RWPE2 (cell line): ENCODE results near the gene PRKX.
"Not testable (repeated sequence)": the region's sequence is repeated elsewhere in the genome, so short reads cannot be mapped to it uniquely, and the experiment has no call there.

Experiments used
- ATAC-seq: fragments of 200-7000 bp; cut with Tn5 transposase; 3 replicates; pipeline ENCODE4 v1.9.1; 2021; ENCODE audit warnings: low read depth
- DNase-seq: peaks from one replicate; pipeline ENCODE4 v3.0.0-alpha.2; 2020; ENCODE audit warnings: low spot score
- H3K27ac ChIP-seq: fragments of 450-650 bp; 2 replicates; pipeline ENCODE4 v1.5.1; 2017; ENCODE audit warnings: mild to moderate bottlenecking; ENCODE audit not compliant: poor library complexity, severe bottlenecking
- H3K27me3 ChIP-seq: fragments of 250-450 bp; sonication (Bioruptor Pico); 2 replicates; pipeline ENCODE4 v1.5.1; 2021; ENCODE audit warnings: mild to moderate bottlenecking, moderate library complexity; ENCODE audit not compliant: insufficient read depth, poor library complexity, severe bottlenecking
- H3K36me3 ChIP-seq: fragments of 250-450 bp; sonication (Bioruptor Pico); 2 replicates; pipeline ENCODE4 v1.5.1; 2020; ENCODE audit warnings: low read depth, mild to moderate bottlenecking, moderate library complexity
- H3K4me1 ChIP-seq: fragments of 250-450 bp; sonication (Bioruptor Pico); 2 replicates; pipeline ENCODE4 v1.5.1; 2021; ENCODE audit warnings: mild to moderate bottlenecking, moderate library complexity; ENCODE audit not compliant: insufficient read depth, poor library complexity, severe bottlenecking
- H3K4me3 ChIP-seq: fragments of 250-450 bp; sonication (Bioruptor Pico); 2 replicates; pipeline ENCODE4 v1.5.1; 2021; ENCODE audit warnings: mild to moderate bottlenecking, moderate library complexity; ENCODE audit not compliant: severe bottlenecking
- H3K9me3 ChIP-seq: fragments of 250-450 bp; sonication (Bioruptor Pico); 2 replicates; pipeline ENCODE4 v1.5.1; 2021; ENCODE audit warnings: mild to moderate bottlenecking, moderate library complexity; ENCODE audit not compliant: severe bottlenecking
- TF ChIP-seq, protein P1 (sequence below): fragments of 450-650 bp; IDR thresholded peaks from one replicate; pipeline ENCODE4 v1.5.1; 2017; ENCODE audit warnings: mild to moderate bottlenecking, moderate library complexity; ENCODE audit not compliant: poor library complexity, severe bottlenecking

Gene PRKX

DNA sequence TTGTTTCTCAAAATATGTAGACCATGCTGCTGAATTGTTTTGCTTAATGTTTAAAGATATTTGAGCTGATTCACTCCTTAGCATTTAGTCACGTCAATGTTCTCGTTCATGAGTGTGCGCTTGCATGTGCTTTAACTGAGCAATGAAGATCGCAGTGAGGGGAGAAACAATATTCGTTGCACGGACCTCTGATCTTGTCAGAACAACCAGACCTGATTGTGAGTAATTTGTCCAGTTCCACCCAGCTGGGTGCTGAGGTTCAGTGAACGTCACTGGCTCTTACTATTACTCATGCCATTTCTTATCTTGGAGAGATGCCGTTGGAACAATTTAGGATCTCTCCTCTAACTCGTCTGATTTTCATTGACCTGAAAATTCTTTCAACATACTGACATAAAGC, 15.0 kb upstream of the PRKX start:
- Histone ChIP-seq H3K36me3 (no peaks in the 10 kb centered on the region), H3K4me1 (no peaks in the 10 kb centered on the region), H3K4me3 (no peak overlapping the region), H3K27ac (no peak overlapping the region), H3K9me3 (no peaks in the 10 kb centered on the region), H3K27me3 (no peaks in the 10 kb centered on the region)
- TF ChIP-seq, protein P1, sequence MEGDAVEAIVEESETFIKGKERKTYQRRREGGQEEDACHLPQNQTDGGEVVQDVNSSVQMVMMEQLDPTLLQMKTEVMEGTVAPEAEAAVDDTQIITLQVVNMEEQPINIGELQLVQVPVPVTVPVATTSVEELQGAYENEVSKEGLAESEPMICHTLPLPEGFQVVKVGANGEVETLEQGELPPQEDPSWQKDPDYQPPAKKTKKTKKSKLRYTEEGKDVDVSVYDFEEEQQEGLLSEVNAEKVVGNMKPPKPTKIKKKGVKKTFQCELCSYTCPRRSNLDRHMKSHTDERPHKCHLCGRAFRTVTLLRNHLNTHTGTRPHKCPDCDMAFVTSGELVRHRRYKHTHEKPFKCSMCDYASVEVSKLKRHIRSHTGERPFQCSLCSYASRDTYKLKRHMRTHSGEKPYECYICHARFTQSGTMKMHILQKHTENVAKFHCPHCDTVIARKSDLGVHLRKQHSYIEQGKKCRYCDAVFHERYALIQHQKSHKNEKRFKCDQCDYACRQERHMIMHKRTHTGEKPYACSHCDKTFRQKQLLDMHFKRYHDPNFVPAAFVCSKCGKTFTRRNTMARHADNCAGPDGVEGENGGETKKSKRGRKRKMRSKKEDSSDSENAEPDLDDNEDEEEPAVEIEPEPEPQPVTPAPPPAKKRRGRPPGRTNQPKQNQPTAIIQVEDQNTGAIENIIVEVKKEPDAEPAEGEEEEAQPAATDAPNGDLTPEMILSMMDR: no peak
- DNase-seq: no peak
- ATAC-seq: no peak

GRCh38 chrX:3723460-3723859, 10.0 kb upstream of the PRKX start:
- H3K27ac ChIP-seq, H3K4me1 ChIP-seq, DNase-seq, H3K4me3 ChIP-seq, H3K9me3 ChIP-seq, ATAC-seq, H3K36me3 ChIP-seq, H3K27me3 ChIP-seq: not testable (repeated sequence)

DNA sequence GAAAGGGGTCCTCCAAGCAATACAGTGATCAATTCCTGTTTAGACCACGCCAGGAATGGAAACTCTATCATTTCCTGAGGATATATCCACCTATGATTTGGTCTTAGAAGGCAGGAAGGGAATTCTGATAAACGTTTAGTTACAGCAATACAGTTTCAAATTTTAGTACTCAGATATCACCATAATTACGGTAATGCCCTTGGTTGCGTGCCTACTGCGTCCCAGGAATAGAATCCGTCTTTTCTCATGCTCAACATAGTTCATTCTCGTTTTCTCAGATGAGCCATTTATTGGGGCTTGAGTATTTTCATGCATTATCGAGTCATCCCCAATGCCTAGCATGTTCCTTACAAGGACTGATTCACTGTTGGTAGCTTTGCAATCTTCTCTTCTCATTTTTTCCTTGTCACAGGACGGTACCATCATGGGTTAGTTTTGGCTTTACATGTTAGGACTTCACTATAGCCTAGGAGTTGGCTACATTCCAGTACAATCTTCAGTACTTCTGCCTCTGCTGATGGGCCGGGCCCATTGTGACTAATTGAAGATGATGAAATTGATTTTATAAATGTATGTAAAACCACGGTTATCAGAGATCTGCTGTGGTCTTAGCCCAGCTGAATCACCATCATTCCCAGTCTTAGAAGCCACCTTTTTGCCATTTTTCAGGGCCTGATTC, 4.4 kb upstream of the PRKX start:
- TF ChIP-seq, protein P1: no peak
- DNase-seq (no peak), ATAC-seq (peak; percentile 40; the same call in 1 of the 3 replicates)
- Histone ChIP-seq H3K36me3 (no peaks in the 10 kb centered on the region), H3K27ac (no peak overlapping the region), H3K27me3 (no peaks in the 10 kb centered on the region), H3K4me1 (no peaks in the 10 kb centered on the region), H3K4me3 (no peak overlapping the region), H3K9me3 (no peaks in the 10 kb centered on the region)

DNA sequence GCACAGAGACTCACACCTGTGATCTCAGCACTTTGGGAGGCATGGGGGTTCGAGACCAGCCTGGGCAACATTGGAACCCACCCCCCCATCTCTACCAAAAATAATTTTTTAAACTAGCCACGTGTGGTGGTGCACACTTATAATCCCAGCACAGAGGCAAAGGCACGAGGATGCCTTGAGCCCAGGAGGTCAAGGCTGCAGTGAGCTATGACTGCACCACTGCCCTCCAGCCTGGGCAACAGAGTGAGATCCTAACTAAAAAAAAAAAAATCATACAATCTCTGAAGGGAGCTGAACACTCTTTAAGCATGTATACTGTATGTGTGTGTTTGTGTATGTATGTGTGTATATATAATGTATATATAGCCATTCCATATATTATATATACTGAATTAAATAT, 2.5 kb upstream of the PRKX start:
- no peak overlapping the region for H3K27ac ChIP-seq
- no peak overlapping the region for H3K4me3 ChIP-seq
- no peak for ATAC-seq
- no peaks in the 10 kb centered on the region for H3K9me3 ChIP-seq
- H3K27me3 ChIP-seq: no peaks in the 10 kb centered on the region
- H3K4me1 ChIP-seq: no peaks in the 10 kb centered on the region
- H3K36me3 ChIP-seq: no peaks in the 10 kb centered on the region
- DNase-seq: no peak
- TF ChIP-seq, protein P1: no peak

- not testable (repeated sequence) for H3K36me3 ChIP-seq, H3K4me1 ChIP-seq, DNase-seq, H3K9me3 ChIP-seq, ATAC-seq, H3K4me3 ChIP-seq, H3K27ac ChIP-seq, H3K27me3 ChIP-seq
Observed at GRCh38 chrX:3714706-3715479, 1.4 kb upstream of the PRKX start.
